HG02938 (cell line): Measurements from ENCODE around the gene ALDH5A1.

Experiments
- ATAC-seq: cut with Tn5 transposase; IDR thresholded peaks from one replicate; pipeline ENCODE4 v1.9.1; 2021; ENCODE audit warnings: mild to moderate bottlenecking, moderate library complexity; ENCODE audit not compliant: unreplicated experiment

ALDH5A1 gene

DNA sequence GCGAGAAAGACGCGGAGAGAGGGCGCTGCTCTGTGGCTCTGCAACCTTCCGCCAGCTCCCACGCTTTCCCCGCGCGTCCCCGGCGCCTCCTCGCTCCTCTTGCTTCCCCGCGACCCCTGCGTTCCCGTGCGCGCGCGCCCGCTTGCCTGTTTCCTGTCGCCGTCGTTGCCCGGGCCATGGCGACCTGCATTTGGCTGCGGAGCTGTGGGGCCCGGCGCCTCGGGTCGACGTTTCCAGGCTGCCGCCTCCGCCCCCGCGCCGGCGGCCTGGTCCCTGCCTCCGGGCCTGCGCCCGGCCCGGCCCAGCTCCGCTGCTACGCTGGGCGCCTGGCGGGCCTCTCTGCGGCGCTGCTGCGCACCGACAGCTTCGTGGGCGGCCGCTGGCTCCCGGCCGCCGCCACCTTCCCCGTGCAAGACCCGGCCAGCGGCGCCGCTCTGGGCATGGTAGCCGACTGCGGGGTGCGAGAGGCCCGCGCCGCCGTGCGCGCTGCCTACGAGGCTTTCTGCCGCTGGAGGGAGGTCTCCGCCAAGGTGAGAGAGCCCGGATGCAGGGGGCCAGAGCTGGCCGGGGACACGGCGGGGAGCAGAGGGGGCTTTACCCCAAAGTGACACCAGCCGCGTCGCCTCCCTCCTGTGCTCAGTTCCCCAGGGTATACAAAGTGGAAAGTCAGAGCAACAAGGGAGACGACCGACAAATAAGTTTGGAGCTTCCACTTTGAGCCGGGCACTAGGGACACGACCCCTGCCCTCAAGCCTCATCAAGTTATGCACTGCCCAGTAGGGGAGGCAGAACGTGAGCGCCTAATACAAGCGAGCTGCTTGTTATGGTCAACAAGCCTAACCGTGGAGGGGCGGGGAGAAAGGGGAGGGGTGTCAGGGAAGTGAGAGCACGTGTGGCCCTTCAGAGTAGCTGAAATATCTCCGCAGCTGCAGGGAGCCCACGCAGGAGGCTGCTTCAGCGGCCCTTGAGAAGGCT is at the start of gene ALDH5A1:
Gene ALDH5A1, plus strand, starts transcription at position 149 of the 975 bp plus-strand sequence. Its CDS starts 28 bp downstream, at position 177.
- ATAC-seq, result peak; percentile 60

DNA sequence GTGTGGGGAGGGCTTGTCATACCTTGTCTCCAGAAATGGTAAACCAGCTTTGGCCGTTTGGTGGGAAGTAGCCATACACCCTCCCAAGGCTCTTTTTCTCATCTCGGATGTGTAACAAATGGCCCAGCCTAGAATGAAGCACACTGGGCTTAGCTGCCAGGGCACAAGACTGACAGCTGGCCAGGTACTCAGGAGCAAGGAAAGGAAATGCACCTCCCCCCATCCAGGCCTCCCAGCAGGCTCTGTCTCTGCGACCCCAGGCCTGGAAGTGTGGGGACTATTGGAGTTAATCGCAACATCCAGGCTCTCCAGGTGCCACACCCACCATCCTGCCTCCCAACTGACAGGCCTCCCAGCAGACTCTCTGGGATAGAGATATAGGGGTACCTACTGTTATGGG is 49.1 kb upstream of the ALDH5A1 start:
- ATAC-seq, result no peak

GRCh38 chr6:24446670-24447069 is 48.1 kb upstream of the ALDH5A1 start:
- ATAC-seq, result no peak

- no peak for ATAC-seq
These were observed 46.4 kb upstream of the ALDH5A1 start for GRCh38 chr6:24448396-24448795.

- ATAC-seq, result no peak
These were observed 45.8 kb upstream of the ALDH5A1 start for GRCh38 chr6:24448828-24449525.

DNA sequence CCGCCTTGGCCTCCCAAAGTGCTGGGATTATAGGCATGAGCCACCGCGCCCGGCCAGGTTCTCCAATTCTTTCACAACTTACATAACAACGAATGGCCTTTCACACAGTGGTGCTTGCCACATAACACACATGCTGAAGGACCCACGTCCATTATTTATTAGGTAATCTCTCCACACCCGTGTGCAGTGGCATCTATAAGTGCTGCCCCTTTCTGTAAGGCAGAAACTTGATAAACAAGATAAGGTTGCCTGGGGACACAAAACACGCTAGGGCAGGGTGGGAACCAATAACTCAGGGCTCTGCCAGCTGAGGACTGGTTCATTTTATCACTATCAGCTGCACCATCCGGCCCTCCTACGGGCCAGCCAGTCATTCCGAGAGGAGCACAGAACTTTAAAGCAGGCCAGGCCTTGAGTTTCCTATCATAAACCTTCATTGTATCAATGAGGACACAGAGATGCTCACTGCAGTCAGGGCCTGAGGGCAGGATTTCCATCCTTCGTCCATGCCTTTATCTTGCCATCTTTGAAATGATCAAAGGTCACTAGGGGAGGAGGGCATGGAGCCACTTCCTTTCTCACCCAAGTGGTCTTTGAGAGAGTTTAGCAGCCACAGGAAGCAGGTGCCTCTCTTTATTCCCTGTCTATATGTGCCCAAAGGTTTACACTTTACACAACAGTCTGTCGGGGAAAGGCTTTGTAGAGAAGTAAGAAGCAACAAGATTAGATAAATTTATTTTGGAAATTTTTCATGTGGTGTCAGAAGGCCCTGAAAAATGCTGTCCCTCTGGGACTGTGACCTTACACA is 43.0 kb upstream of the ALDH5A1 start:
- ATAC-seq, result no peak

GRCh38 chr6:24453921-24454320 is 40.8 kb upstream of the ALDH5A1 start:
- ATAC-seq, result no peak

DNA sequence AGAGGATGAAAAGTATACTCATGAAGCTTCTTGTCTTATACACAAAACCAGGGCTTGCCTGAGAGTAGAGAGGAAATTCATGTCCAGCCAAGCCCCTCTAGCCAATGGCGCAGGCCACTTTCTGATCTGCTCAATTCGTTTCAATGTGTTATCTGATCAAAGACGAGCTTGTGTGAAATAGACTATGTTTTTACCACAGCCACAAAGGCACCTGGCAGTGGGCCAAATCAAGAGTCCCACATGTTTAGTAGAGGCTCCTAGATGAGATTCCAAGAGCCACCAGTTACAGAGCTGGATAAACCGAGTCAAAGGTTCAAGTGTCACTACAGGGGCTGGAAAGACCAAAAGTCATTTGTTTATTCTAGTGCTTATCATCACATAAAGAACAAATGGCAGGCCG is 40.3 kb upstream of the ALDH5A1 start:
- no peak for ATAC-seq

DNA sequence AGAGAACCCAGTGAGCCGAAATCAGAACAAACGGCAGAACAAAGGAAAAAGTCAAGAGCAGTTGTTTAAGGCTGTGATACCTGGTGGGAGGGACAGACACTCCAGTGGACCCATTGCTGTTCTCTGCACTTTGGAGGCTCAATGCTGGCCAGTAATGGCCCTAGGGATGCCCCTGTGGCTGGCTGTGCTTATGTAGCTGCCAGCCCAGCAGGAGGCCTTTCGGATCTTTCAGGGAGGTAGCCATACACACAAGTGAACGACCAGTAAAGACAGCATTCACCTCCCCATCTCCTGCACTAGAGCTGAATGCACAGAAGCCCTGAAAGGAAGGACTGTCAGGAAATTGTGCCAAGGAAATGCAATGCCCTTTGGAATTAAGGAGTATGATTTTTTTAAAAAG is 39.7 kb upstream of the ALDH5A1 start:
- no peak for ATAC-seq

- ATAC-seq, result no peak
These were observed 36.6 kb upstream of the ALDH5A1 start for GRCh38 chr6:24458134-24458533.

DNA sequence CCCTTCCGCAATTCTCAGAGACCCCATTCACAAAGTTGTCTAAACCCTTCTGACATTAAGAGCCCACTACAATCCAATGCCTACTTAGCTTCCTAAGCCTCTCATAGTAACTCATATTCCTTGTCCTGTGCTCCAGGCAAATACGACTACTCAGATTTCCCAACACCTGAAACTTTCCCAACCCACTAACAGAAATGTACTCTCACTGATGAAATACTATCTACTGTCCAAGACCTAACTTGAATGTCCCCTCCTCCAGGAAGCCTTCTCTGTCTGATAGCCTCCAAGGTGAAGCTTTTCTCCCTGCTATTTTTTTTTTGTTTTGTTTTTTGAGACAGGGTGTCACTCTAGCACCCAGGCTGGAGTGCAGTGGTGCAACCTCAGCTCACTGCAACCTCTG is 35.8 kb upstream of the ALDH5A1 start:
- no peak for ATAC-seq

DNA sequence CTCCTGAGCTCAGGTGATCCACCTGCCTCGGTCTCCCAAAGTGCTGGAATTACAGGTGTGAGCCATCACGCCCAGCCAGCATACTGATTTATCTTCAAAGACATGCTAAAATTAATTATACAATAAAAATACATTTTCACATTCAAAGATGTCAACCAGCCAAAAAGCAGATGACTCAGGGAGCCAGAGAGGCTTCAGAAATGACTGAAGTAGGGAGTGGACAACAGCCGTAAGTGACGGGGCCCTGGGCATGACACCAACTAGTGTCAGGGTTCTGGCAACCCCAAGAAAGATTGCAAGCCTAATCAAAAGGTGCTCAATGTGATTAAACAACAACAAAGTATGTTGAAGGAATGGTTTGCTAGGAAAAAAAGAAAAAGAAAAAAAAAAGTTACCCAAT is 33.8 kb upstream of the ALDH5A1 start:
- no peak for ATAC-seq

- no peak for ATAC-seq
These were observed 30.3 kb upstream of the ALDH5A1 start for GRCh38 chr6:24464253-24465038.

GRCh38 chr6:24469811-24470210 is 25.0 kb upstream of the ALDH5A1 start:
- no peak for ATAC-seq

DNA sequence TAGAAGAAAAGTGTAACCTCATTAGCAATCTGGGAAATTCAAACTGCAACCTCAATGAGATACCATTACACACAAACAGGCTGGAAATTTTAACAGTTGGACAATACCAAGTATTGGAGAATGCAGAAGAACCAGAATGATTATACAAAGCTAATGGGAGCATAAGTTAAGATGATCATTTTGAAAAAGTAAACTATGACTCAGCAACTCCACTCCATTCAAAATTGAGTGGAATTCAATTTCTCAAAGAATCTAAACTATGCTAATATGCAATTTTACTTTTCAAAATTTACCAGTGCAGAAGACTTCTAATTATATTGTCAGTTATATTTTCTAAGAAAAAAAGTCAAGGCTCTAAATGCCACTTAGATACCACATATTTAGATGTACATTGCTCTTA is 22.6 kb upstream of the ALDH5A1 start:
- ATAC-seq, result no peak

DNA sequence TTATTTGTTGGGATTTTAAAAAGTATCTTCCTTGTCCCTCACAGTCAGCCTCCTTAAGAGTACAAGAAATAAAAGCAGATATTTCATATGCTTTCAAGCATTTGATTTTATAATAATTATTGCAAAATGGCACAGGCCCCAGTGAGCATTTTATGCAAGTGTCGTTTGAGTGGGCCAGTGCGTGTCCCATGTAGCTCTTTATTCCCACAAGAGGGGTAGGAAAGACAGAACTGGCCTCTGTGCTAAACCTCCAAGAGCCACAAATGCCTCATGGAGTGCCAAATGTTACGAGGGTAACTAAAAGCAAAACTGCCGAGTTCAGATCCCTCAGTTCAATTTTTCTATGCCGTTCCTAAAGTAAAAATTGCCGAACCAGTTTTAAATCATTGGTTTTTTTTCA is 18.1 kb upstream of the ALDH5A1 start:
- no peak for ATAC-seq

DNA sequence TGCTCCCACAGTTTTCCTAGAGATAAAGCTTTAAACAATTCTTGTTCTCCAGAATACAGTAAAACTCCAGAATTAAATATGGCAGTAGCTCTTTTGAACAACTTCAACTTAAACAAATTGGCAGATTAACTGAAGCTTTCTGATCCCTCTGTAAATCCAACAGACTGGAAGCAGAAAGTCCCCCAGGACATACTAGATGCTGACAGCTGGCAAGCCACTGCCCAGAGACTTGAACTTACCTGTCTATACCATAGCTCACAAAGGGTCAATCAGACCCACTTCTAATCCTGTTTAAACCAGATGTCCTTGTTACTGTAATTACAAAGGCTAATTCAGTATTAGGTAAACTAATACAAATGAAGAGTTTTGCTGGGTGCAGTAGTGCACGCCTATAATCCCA is 17.7 kb upstream of the ALDH5A1 start:
- ATAC-seq, result no peak

- ATAC-seq, result no peak
These were observed 15.9 kb upstream of the ALDH5A1 start for GRCh38 chr6:24478903-24479302.

DNA sequence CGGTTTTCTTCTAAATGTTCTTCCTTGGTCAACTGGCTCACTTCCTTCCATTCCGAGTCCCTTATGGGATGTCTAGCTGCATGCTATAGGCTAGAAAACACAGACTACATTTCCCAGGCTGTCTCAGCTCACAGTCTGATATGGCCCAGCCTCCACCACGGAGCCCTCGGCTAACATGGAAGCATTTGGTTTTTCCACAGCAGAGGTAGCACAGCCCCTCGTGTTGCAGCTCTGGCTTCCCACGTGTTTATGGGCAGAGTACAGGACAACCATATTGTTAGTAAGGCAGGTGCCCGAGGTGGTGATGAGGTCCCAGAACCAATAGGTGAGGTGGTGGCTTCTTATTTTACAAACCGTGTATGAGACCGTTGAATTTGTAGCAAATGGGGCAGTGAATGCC is 14.1 kb upstream of the ALDH5A1 start:
- no peak for ATAC-seq

DNA sequence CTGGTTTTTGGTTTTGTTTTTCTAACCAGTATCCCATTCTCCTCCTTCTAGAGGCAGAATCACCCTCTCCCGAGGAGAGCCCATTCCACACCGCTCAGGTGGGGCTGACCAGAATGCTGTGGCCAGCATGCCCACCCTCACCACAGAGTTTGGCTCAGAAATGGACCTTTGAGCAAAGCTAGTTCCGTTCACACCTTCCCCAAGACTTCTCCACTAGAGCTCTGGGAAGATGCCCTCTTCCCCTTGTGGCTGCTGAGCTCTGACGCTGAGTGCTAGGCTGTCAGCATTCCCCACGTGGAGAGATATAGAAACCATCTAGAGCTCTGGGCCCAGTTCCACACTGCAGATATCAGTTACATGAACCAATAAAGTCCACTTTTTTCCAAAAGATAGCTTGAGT is 13.3 kb upstream of the ALDH5A1 start:
- no peak for ATAC-seq
